ENCODE measurements around the gene MORF4L2.
"Not testable (repeated sequence)": the region's sequence is repeated elsewhere in the genome, so short reads cannot be mapped to it uniquely, and the experiment has no call there.

The MORF4L2 gene

DNA sequence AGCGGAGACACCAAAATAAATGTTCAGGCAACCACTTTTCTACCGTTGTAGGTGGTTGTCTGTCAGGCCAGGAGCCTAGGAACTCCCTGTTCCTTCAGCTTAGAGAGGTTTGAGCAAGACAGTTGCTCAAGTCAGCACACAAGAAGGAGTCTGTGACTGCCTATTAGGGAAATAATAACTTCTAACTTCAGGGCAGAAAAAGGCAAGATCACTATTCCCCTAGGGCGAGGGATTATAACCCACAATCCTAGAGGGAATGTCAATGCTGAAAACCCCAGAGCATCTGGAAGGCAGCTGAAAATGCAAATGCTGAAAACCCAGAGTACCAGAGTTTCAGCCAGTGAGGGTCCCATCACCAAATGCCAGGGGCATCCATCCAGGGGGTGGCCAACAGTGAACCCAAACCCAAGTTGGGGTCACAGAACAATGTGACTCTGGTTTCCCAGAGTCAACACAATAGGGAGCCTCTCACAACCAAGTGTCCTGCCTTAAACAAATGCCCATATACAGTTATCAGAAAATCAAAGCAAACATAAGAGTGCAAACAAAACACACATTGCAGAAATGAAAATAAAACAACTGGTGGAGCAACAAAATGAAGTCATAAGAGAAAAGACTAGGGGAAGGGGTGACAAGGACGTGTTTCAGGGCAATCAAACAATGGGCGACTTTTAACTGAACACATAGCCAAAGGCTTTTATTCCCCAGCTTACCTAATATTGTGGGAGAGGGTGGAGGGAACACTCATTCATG is 27.6 kb downstream of the MORF4L2 start:
- Histone ChIP-seq H3K4me3 (ENCODE audit: low read depth in 1 of 2, low read length in 1 of 2) (no peak overlapping the region), H3K36me3 (no peaks in the 10 kb centered on the region), H3K27me3 (peaks cover 20% of the 10 kb centered on the region), H3K9me3 (no peaks in the 10 kb centered on the region), H3K4me1 (ENCODE audit: control insufficient read depth in 1 of 2, insufficient read depth in 1 of 2, low read depth in 1 of 2, low read length in 1 of 2) (no peaks in the 10 kb centered on the region), H3K27ac (no peak overlapping the region)
- TF ChIP-seq, protein P1, sequence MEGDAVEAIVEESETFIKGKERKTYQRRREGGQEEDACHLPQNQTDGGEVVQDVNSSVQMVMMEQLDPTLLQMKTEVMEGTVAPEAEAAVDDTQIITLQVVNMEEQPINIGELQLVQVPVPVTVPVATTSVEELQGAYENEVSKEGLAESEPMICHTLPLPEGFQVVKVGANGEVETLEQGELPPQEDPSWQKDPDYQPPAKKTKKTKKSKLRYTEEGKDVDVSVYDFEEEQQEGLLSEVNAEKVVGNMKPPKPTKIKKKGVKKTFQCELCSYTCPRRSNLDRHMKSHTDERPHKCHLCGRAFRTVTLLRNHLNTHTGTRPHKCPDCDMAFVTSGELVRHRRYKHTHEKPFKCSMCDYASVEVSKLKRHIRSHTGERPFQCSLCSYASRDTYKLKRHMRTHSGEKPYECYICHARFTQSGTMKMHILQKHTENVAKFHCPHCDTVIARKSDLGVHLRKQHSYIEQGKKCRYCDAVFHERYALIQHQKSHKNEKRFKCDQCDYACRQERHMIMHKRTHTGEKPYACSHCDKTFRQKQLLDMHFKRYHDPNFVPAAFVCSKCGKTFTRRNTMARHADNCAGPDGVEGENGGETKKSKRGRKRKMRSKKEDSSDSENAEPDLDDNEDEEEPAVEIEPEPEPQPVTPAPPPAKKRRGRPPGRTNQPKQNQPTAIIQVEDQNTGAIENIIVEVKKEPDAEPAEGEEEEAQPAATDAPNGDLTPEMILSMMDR (IDR thresholded peaks at IDR 0.05) = no peak

DNA sequence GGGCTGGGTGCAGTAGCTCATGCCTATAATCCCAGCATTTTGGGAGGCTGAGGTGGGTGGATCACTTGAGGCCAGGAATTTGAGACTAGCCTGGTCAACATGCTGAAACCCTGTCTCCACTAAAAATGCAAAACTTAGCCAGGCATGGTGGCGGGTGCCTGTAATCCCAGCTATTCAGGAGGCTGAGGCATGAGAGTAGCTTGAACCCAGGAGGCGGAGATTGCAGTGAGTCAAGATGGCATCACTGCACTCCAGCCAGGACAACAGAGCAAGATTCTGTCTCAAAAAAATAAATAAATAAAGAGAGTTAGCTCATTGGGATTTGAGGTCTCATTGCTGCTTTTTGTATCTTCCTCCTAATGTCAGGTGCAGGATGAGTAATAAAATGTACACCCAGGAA is 29.4 kb downstream of the MORF4L2 start:
- not testable (repeated sequence) for H3K9me3 ChIP-seq; H3K4me3 ChIP-seq (ENCODE audit: low read depth in 1 of 2, low read length in 1 of 2); H3K27ac ChIP-seq; H3K27me3 ChIP-seq; H3K4me1 ChIP-seq (ENCODE audit: control insufficient read depth in 1 of 2, insufficient read depth in 1 of 2, low read depth in 1 of 2, low read length in 1 of 2); H3K36me3 ChIP-seq

DNA sequence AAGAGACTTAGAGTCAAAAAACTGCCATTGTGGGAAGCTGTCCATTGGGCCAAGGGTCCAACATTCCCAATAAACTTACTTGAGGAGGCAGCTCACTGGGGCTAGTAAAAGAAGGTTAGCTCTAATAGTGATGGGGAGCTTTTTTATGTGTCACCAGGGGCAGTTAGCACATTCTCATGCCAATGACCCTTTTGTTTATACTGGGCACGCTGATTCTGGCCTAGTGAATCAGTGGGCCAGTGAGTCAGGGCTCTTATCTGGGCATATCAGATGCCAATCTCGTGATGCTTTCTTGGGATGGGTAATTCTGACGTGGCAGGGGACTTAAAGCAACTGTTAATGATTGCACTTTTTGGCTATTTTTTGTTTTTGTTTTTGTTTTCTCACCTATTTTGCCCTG is 29.9 kb downstream of the MORF4L2 start:
- no peaks in the 10 kb centered on the region for H3K36me3 ChIP-seq
- TF ChIP-seq, protein P1 (IDR thresholded peaks at IDR 0.05) = no peak
- H3K27me3 ChIP-seq = no peaks in the 10 kb centered on the region
- no peak overlapping the region for H3K27ac ChIP-seq
- no peaks in the 10 kb centered on the region for H3K4me1 ChIP-seq (ENCODE audit: control insufficient read depth in 1 of 2, insufficient read depth in 1 of 2, low read depth in 1 of 2, low read length in 1 of 2)
- H3K9me3 ChIP-seq = no peaks in the 10 kb centered on the region
- H3K4me3 ChIP-seq (ENCODE audit: low read depth in 1 of 2, low read length in 1 of 2) = no peak overlapping the region

DNA sequence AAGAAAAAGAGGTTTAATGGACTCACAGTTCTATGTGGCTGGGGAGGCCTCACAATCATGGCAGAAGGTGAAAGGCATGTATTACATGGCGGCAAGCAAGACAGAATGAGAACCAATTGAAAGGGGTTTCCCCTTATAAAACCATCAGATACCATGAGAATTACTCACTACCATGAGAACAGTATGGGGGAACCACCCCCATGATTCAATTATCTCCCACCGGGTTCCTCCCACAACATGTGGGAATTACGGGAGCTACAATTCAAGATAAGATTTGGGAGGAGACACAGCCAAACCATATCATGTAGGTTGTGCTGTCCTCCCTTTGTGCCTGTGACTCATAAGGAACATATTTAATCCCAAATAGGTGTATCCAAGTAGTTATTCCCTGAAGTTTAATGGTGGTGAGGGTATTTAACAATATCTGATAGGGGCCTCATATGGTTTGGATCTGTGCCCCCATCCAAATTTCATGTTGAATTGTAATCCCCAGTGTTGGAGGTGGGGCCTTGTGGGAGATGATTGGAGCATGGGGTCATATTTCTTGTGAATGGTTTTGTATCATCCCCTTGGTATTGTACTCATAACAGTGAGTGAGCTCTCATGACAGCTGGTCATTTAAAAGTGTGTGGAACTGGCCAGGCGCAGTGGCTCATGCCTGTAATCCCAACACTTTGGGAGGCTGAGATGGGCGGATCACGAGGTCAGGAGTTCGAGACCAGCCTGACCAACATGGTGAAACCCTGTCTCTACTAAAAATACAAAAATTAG is 31.1 kb downstream of the MORF4L2 start:
- not testable (repeated sequence) for H3K4me1 ChIP-seq (ENCODE audit: control insufficient read depth in 1 of 2, insufficient read depth in 1 of 2, low read depth in 1 of 2, low read length in 1 of 2); H3K4me3 ChIP-seq (ENCODE audit: low read depth in 1 of 2, low read length in 1 of 2); H3K27ac ChIP-seq; H3K9me3 ChIP-seq; H3K36me3 ChIP-seq; H3K27me3 ChIP-seq

DNA sequence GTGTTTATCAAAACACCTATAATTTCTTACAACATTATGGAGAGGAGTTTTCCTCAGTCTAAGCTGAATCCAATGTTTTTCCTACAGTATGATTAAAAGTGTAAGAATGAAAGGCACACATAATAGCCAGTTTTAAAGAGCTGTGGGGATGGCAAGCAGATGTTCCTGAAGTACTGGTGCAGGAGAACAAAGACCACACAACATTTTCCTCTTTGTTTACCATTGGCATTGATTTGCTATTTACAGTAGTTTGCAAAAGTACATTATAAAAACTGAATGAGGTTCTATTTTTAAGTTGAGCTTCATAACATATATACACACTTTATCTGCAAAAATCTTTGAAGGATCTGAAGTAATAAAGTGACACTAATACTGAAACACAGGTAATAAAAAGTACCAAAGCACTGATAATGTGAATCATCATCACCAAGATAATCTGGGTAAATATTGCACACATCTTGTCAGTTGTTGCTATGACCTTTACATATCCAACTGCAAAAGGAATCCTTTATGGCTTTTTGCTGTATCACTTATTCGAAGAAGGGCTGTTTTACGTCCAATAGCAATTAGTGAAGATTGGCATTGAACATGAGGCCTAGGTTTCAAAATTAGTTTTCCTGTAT is 35.2 kb downstream of the MORF4L2 start:
- Histone ChIP-seq H3K36me3 (no peaks in the 10 kb centered on the region), H3K27me3 (no peaks in the 10 kb centered on the region), H3K27ac (no peak overlapping the region), H3K9me3 (no peaks in the 10 kb centered on the region), H3K4me3 (ENCODE audit: low read depth in 1 of 2, low read length in 1 of 2) (no peak overlapping the region), H3K4me1 (ENCODE audit: control insufficient read depth in 1 of 2, insufficient read depth in 1 of 2, low read depth in 1 of 2, low read length in 1 of 2) (no peaks in the 10 kb centered on the region)
- TF ChIP-seq, protein P1 (IDR thresholded peaks at IDR 0.05) = no peak

DNA sequence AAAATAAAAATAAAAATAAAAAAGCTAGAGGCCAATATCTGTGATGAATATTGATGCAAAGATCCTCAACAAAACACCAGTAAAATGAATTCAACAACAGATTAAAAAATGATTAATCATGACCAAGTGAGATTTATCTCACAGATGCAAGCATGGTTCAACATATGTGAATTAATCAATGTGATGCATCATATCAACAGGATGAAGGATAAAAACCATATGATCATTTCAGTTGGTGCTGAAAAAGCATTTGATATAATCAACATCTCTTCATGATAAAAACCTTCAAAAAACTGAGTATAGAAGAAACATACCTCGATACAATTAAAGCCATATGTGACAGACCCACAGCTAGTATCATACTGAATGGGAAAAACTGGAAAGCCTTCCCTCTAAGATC is 38.9 kb downstream of the MORF4L2 start:
- Histone ChIP-seq H3K27ac (no peak overlapping the region), H3K36me3 (no peaks in the 10 kb centered on the region), H3K27me3 (no peaks in the 10 kb centered on the region), H3K9me3 (no peaks in the 10 kb centered on the region), H3K4me3 (ENCODE audit: low read depth in 1 of 2, low read length in 1 of 2) (no peak overlapping the region), H3K4me1 (ENCODE audit: control insufficient read depth in 1 of 2, insufficient read depth in 1 of 2, low read depth in 1 of 2, low read length in 1 of 2) (no peaks in the 10 kb centered on the region)
- TF ChIP-seq, protein P1 (IDR thresholded peaks at IDR 0.05) = no peak

All from neutrophil (primary cell).